PC-9 (cell line): ENCODE data around the gene EYS. TPM values are rescaled to one million over a fixed set of nuclear protein-coding genes. Genes with fewer than 3 reads are reported as not detected.

Source experiments
- BruUV-seq: library from RNA; stranded (reverse); fragments of 400-500 nt; replicated peaks from 2 replicates; lab custom pipeline; 2021; lab: Mats Ljungman, UMichigan
- CTCF ChIA-PET: fragments of 300-600 bp; sonication (Branson Sonifier 250); formaldehyde crosslinking; loops from one replicate; lab custom pipeline; 2022; ENCODE audit warnings: antibody characterized with exemption; lab: Charles Lee
- POLR2A ChIA-PET: fragments of 300-600 bp; sonication (Branson Sonifier 250); formaldehyde crosslinking; loops from one replicate; lab custom pipeline; 2022; ENCODE audit warnings: antibody characterized with exemption; ENCODE audit not compliant: unreplicated experiment; lab: Charles Lee
- DNase-seq, 2 experiments: peaks; one replicate each; pipeline versions ENCODE4 v3.0.0 to v3.0.0-alpha.2; 2015 to 2022; ENCODE audit warnings: mixed read lengths in 1 of 2
- H2AFZ ChIP-seq: fragments of 200-600 bp; sonication (generic); 2 replicates; pipeline ENCODE4 v1.8.1; 2017; ENCODE audit warnings: antibody characterized with exemption
- H3F3A ChIP-seq: fragments of 200-600 bp; sonication (generic); 2 replicates; pipeline ENCODE4 v1.8.1; 2017; ENCODE audit warnings: antibody characterized with exemption, mild to moderate bottlenecking, low read depth; ENCODE audit not compliant: insufficient read depth
- H3K27ac ChIP-seq: fragments of 200-600 bp; sonication (generic); 2 replicates; pipeline ENCODE4 v1.6.1; 2016; ENCODE audit warnings: mixed run types
- H3K27me3 ChIP-seq: fragments of 200-600 bp; sonication (generic); 2 replicates; pipeline ENCODE4 v1.6.1; 2016; ENCODE audit warnings: low read depth, mixed run types; ENCODE audit not compliant: insufficient read depth
- H3K36me3 ChIP-seq: fragments of 200-600 bp; sonication (generic); 2 replicates; pipeline ENCODE4 v1.6.1; 2016; ENCODE audit warnings: low read depth, mixed run types
- H3K4me1 ChIP-seq: fragments of 200-600 bp; sonication (generic); replicated peaks from 2 replicates; pipeline ENCODE4 v1.6.1; 2016; ENCODE audit warnings: mixed run types; ENCODE audit not compliant: insufficient read depth
- H3K4me2 ChIP-seq: fragments of 200-600 bp; sonication (generic); 2 replicates; pipeline ENCODE4 v1.6.1; 2017; ENCODE audit warnings: mixed run types
- H3K4me3 ChIP-seq: fragments of 200-600 bp; sonication (generic); 2 replicates; pipeline ENCODE4 v1.6.1; 2016; ENCODE audit warnings: mixed run types
- H3K79me2 ChIP-seq: fragments of 200-600 bp; sonication (generic); 2 replicates; pipeline ENCODE4 v1.6.1; 2017; ENCODE audit warnings: low read depth, mixed run types
- H3K9me2 ChIP-seq: fragments of 200-600 bp; sonication (generic); 2 replicates; pipeline ENCODE4 v1.8.1; 2017; ENCODE audit warnings: mild to moderate bottlenecking; ENCODE audit not compliant: insufficient read depth
- H3K9me3 ChIP-seq: fragments of 200-600 bp; sonication (generic); 2 replicates; pipeline ENCODE4 v1.8.1; 2016; ENCODE audit warnings: low read depth; ENCODE audit not compliant: insufficient read depth
- H4K20me1 ChIP-seq: fragments of 200-600 bp; sonication (generic); 2 replicates; pipeline ENCODE4 v1.8.1; 2017; ENCODE audit not compliant: insufficient read depth
- EZH2 ChIP-seq: fragments of 200-600 bp; sonication (generic); IDR thresholded peaks from 2 replicates; pipeline ENCODE4 v1.8.0; 2017; ENCODE audit warnings: antibody characterized with exemption, low read depth
- intact Hi-C: fragments of 100-400 bp; cut with micrococcal nuclease; formaldehyde crosslinking; loops from one replicate; pipeline ENCODE4 v1.10.0; 2022; ENCODE audit not compliant: unreplicated experiment
- total RNA-seq: library from RNA; stranded (reverse); gene quantifications from 2 replicates; pipeline ENCODE4 v1.2.3, GENCODE V29; 2021
- TF ChIP-seq, protein P1 (sequence below): fragments of 200-600 bp; sonication (generic); conservative IDR thresholded peaks from 2 replicates; pipeline ENCODE4 v1.6.1; 2017; ENCODE audit warnings: mixed run types, antibody characterized with exemption, mild to moderate bottlenecking, moderate library complexity

The EYS gene
- total RNA-seq, 1 experiment from 2014 or later, result not detected

DNA sequence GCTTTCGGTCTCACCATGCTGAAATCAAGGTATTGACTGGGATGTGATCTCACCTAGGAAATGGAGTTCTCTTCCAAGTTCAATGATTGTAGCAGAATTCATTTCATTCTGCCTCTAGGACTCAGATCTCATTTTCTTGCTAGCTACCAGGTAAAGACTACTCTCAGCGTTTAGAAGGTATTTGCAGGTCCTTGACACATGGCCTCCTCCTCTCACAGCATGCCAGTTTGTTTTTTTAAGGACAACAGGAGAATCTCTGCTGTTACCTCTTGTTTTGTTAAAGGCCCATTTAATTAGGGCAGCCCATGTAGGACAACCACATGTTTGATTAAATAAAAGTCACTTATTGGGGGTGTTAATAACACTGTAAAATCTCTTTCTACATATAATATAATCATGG, 757.8 kb downstream of the EYS start:
- TF ChIP-seq, protein P1, sequence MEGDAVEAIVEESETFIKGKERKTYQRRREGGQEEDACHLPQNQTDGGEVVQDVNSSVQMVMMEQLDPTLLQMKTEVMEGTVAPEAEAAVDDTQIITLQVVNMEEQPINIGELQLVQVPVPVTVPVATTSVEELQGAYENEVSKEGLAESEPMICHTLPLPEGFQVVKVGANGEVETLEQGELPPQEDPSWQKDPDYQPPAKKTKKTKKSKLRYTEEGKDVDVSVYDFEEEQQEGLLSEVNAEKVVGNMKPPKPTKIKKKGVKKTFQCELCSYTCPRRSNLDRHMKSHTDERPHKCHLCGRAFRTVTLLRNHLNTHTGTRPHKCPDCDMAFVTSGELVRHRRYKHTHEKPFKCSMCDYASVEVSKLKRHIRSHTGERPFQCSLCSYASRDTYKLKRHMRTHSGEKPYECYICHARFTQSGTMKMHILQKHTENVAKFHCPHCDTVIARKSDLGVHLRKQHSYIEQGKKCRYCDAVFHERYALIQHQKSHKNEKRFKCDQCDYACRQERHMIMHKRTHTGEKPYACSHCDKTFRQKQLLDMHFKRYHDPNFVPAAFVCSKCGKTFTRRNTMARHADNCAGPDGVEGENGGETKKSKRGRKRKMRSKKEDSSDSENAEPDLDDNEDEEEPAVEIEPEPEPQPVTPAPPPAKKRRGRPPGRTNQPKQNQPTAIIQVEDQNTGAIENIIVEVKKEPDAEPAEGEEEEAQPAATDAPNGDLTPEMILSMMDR, result no peak
- TF ChIP-seq EZH2, result no peak
- no peak overlapping the region for H3K27ac ChIP-seq
- ChIA-PET CTCF (no interaction called here), POLR2A (no interaction called here)
- no peaks in the 10 kb centered on the region for H3K36me3 ChIP-seq
- H3K9me3 ChIP-seq, result no peaks in the 10 kb centered on the region
- no peaks in the 10 kb centered on the region for H3K27me3 ChIP-seq
- H3K4me3 ChIP-seq, result no peak overlapping the region
- H3K4me1 ChIP-seq, result no peaks in the 10 kb centered on the region
- no peaks in the 10 kb centered on the region for H3F3A ChIP-seq
- H3K9me2 ChIP-seq, result no peaks in the 10 kb centered on the region
- intact Hi-C loops, result no loop called here
- no peaks in the 10 kb centered on the region for H3K79me2 ChIP-seq
- BruUV-seq, result no TSS peak
- DNase-seq, result no peak
- H2AFZ ChIP-seq, result no peak overlapping the region
- H4K20me1 ChIP-seq, result no peaks in the 10 kb centered on the region
- no peak overlapping the region for H3K4me2 ChIP-seq

- no peaks in the 10 kb centered on the region for H3K9me2 ChIP-seq
- no peaks in the 10 kb centered on the region for H3K27me3 ChIP-seq
- TF ChIP-seq, protein P1, result no peak
- no peak for TF ChIP-seq EZH2
- H3K9me3 ChIP-seq, result no peaks in the 10 kb centered on the region
- no peaks in the 10 kb centered on the region for H3F3A ChIP-seq
- CTCF ChIA-PET, result no interaction called here
- H4K20me1 ChIP-seq, result no peaks in the 10 kb centered on the region
- no peak overlapping the region for H3K4me2 ChIP-seq
- POLR2A ChIA-PET, result no interaction called here
- no peak overlapping the region for H3K4me3 ChIP-seq
- H3K36me3 ChIP-seq, result no peaks in the 10 kb centered on the region
- H2AFZ ChIP-seq, result no peak overlapping the region
- no peaks in the 10 kb centered on the region for H3K79me2 ChIP-seq
- no TSS peak for BruUV-seq
- no peaks in the 10 kb centered on the region for H3K4me1 ChIP-seq
- intact Hi-C loops, result no loop called here
- H3K27ac ChIP-seq, result no peak overlapping the region
- no peak for DNase-seq
Observed at GRCh38 chr6:64948261-64948660, 758.8 kb downstream of the EYS start.

- intact Hi-C loops, result no loop called here
- CTCF ChIA-PET, result no interaction called here
- no peaks in the 10 kb centered on the region for H3K4me1 ChIP-seq
Observed at GRCh38 chr6:64945450-64945849, 761.6 kb downstream of the EYS start.

More at GRCh38 chr6:64945450-64945849, 761.6 kb downstream of the EYS start:
- POLR2A ChIA-PET, result no interaction called here
- Histone ChIP-seq H3K79me2 (no peaks in the 10 kb centered on the region), H3K9me3 (no peaks in the 10 kb centered on the region), H2AFZ (no peak overlapping the region), H3K27ac (no peak overlapping the region), H4K20me1 (no peaks in the 10 kb centered on the region), H3K36me3 (no peaks in the 10 kb centered on the region), H3K27me3 (no peaks in the 10 kb centered on the region), H3F3A (no peaks in the 10 kb centered on the region), H3K4me2 (no peak overlapping the region), H3K9me2 (no peaks in the 10 kb centered on the region), H3K4me3 (no peak overlapping the region)
- no peak for DNase-seq
- no peak for TF ChIP-seq EZH2
- TF ChIP-seq, protein P1, result no peak
- no TSS peak for BruUV-seq
